Omental fat pad (tissue), 4 donors: ENCODE measurements around the gene TMEM79. TPM values are rescaled to one million over a fixed set of nuclear protein-coding genes. Genes with fewer than 3 reads are reported as not detected.

Experiments
- ATAC-seq: fragments of 150-250 bp; one replicate; pipeline ENCODE4 v1.9.1; 2016; ENCODE audit warnings: mild to moderate bottlenecking, moderate library complexity; ENCODE audit not compliant: low FRiP score
- DNase-seq: peaks from one replicate; pipeline ENCODE4 v3.0.0-alpha.2; 2019; ENCODE audit warnings: low spot score
- CTCF ChIP-seq, 3 donors: fragments of 450-650 bp; IDR thresholded peaks; one replicate each; pipeline ENCODE4 v1.5.1; 2016 to 2017; ENCODE audit warnings: antibody characterized with exemption in 3 of 3, mild to moderate bottlenecking in 3 of 3, moderate library complexity in 2 of 3
- total RNA-seq, 4 donors: library from RNA; depleted of rRNA; stranded (reverse); fragments of >200 nt; gene quantifications; one replicate each; pipeline ENCODE4 v1.1.0, GENCODE V29; 2016

TMEM79 gene
- total RNA-seq, 4 donors from 2014 or later = 1.3 to 4.3 (median 1.4) TPM

GRCh38 chr1:156298852-156299357 is 14.8 kb downstream of the TMEM79 start, which contains the start of gene VHLL:
TSS of gene VHLL (minus strand) at chr1:156299307. CDS start at chr1:156299189, 118 bp downstream.
- DNase-seq (no peak), ATAC-seq (no peak)
- no peak for TF ChIP-seq CTCF (IDR thresholded peaks at IDR 0.05)

DNA sequence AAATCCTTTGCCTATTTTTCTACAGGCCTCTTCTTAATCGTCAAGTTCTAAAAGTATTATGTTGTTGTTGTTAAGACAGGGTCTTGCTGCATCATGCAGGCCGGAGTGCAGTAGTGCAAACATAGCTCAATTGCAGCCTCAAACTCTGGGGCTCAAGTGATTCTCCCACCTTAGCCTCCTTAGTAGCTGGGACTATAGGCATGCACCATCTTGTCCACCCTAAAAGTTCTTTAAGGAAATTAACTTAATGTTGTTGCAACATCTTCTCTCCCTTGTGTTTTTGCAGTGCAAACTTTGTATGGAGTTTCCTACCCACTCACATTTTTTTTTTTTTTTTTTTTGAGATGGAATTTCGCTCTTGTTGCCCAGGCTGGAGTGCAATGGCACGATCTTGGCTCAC is 19.1 kb downstream of the TMEM79 start:
- TF ChIP-seq CTCF (IDR thresholded peaks at IDR 0.05) = no peak
- ATAC-seq = no peak
- no peak for DNase-seq

- DNase-seq (no peak), ATAC-seq (no peak)
- no peak for TF ChIP-seq CTCF (IDR thresholded peaks at IDR 0.05)
Observed at GRCh38 chr1:156305215-156305614, 21.1 kb downstream of the TMEM79 start.

DNA sequence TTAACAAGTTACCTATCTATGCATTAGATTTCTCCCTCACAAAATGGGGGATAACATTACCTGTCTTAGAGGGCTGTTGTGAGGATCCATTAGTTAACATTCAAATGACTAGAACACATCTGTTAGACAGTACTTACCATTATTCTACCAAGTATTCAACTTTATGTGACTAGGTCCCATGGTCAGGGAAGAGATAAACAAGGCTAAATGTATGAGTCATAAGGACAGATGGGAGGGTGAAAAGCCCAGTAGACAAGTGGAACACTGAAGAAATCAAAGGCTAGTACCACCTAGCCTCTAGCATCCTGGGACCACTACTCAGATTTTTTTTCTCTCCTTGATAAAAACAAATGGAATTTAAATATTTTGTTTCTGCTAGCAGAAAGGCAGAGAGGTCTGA is 24.0 kb downstream of the TMEM79 start:
- TF ChIP-seq CTCF (IDR thresholded peaks at IDR 0.05) = no peak
- DNase-seq (no peak), ATAC-seq (no peak)

DNA sequence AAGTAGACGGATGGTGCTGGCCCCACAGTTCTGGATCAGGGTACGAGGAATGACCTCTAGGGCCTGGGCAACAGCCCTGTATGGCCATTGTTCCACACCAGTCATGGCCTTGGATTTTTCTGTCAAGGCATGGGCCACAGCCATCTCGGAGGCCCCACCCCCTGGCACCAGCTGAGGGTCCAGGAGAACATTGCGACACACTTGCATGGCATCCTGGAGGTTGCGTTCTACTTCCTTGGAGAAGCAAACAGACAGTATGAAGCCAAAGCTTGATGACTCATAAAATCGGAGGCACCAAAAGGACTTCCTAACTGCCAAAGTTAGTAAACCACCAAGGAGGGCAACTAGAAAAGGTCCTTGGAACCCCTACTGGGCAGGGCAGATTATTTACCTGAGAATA is 26.8 kb downstream of the TMEM79 start:
- no peak for TF ChIP-seq CTCF (IDR thresholded peaks at IDR 0.05)
- ATAC-seq = peak; percentile 73
- DNase-seq = no peak

GRCh38 chr1:156316909-156317308 is 32.8 kb downstream of the TMEM79 start:
- DNase-seq (no peak), ATAC-seq (no peak)
- no peak for TF ChIP-seq CTCF (IDR thresholded peaks at IDR 0.05)

DNA sequence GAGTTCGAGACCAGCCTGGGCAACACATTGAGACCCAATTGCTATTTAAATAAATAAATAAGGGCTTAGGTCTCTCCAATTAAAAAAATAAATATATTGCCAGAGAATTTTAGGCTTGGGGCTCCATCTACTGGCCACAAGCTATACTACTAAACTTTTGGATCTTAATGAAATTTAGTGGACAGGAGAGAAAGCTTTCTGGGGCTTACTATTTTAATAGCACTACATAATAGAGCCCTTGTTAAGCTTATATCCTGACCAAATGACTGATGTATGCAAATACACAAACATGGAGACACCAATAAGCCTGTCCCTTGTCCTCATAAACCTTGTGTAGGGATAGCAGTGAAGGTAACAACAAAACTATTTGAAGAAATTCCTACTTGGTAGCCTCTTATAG is 35.5 kb downstream of the TMEM79 start:
- no peak for TF ChIP-seq CTCF (IDR thresholded peaks at IDR 0.05)
- DNase-seq (no peak), ATAC-seq (no peak)
